ENCODE measurements around the gene SLA2. TPM values are rescaled to one million over a fixed set of nuclear protein-coding genes. Genes with fewer than 3 reads are reported as not detected.

SLA2 gene
- total and polyA plus RNA-seq, 2 donors (not counting 1 experiment from before 2014, with no cell fraction given) = not detected

- no peak overlapping the region for H3K9ac ChIP-seq (ENCODE audit: insufficient read depth, low read length)
Observed at GRCh38 chr20:36684747-36685146, 38.8 kb upstream of the SLA2 start.

GRCh38 chr20:36682311-36682710, 36.3 kb upstream of the SLA2 start:
- H3K36me3 ChIP-seq (ENCODE audit: control insufficient read depth, insufficient read depth, low read length) = no peaks in the 10 kb centered on the region
- no peaks in the 10 kb centered on the region for H3K79me2 ChIP-seq (ENCODE audit: control insufficient read depth, insufficient read depth, low read length)
- no peak overlapping the region for H3K4me3 ChIP-seq (replicated peaks in 1 of 4; ENCODE audit: control extremely low read depth in 1 of 4, insufficient read depth in 1 of 4, low read depth in 3 of 4, low read length in 4 of 4)
- no peaks in the 10 kb centered on the region for H3K4me1 ChIP-seq (ENCODE audit: control insufficient read depth, extremely low read depth, insufficient read depth, low read length)
- TF ChIP-seq EZH2 (IDR thresholded peaks at IDR 0.05; ENCODE audit: low read length, missing control alignments) = no peak
- no peak for TF ChIP-seq CTCF (conservative IDR thresholded peaks at IDR 0.05 in 1 of 2, IDR thresholded peaks at IDR 0.05 in 1 of 2; ENCODE audit: low read depth in 1 of 2, low read length in 2 of 2)
- H3K4me2 ChIP-seq (ENCODE audit: extremely low read depth, insufficient read depth, low read length) = no peak overlapping the region
- H3K27ac ChIP-seq (ENCODE audit: insufficient read depth, low read length) = no peak overlapping the region
- no peak overlapping the region for H3K9ac ChIP-seq (ENCODE audit: insufficient read depth, low read length)
- no peaks in the 10 kb centered on the region for H4K20me1 ChIP-seq (ENCODE audit: control insufficient read depth, extremely low read depth, insufficient read depth, low read length)
- H2AFZ ChIP-seq (ENCODE audit: low read length) = no peak overlapping the region
- H3K27me3 ChIP-seq (ENCODE audit: control insufficient read depth, insufficient read depth, low read length) = no peaks in the 10 kb centered on the region
- DNase-seq (ENCODE audit: low read depth in 2 of 2) = no peak
- H3K9me3 ChIP-seq (ENCODE audit: control insufficient read depth, insufficient read depth, low read depth, low read length) = no peaks in the 10 kb centered on the region

More at GRCh38 chr20:36684747-36685146, 38.8 kb upstream of the SLA2 start:
- H3K4me1 ChIP-seq (ENCODE audit: control insufficient read depth, extremely low read depth, insufficient read depth, low read length) = no peaks in the 10 kb centered on the region
- no peak overlapping the region for H3K4me2 ChIP-seq (ENCODE audit: extremely low read depth, insufficient read depth, low read length)
- H3K79me2 ChIP-seq (ENCODE audit: control insufficient read depth, insufficient read depth, low read length) = no peaks in the 10 kb centered on the region
- TF ChIP-seq CTCF (conservative IDR thresholded peaks at IDR 0.05 in 1 of 2, IDR thresholded peaks at IDR 0.05 in 1 of 2; ENCODE audit: low read depth in 1 of 2, low read length in 2 of 2) = no peak
- no peak for TF ChIP-seq EZH2 (IDR thresholded peaks at IDR 0.05; ENCODE audit: low read length, missing control alignments)
- no peaks in the 10 kb centered on the region for H4K20me1 ChIP-seq (ENCODE audit: control insufficient read depth, extremely low read depth, insufficient read depth, low read length)
- DNase-seq (ENCODE audit: low read depth in 2 of 2) = no peak
- no peak overlapping the region for H3K27ac ChIP-seq (ENCODE audit: insufficient read depth, low read length)
- H3K4me3 ChIP-seq (replicated peaks in 1 of 4; ENCODE audit: control extremely low read depth in 1 of 4, insufficient read depth in 1 of 4, low read depth in 3 of 4, low read length in 4 of 4) = no peak overlapping the region
- no peaks in the 10 kb centered on the region for H3K27me3 ChIP-seq (ENCODE audit: control insufficient read depth, insufficient read depth, low read length)
- no peaks in the 10 kb centered on the region for H3K9me3 ChIP-seq (ENCODE audit: control insufficient read depth, insufficient read depth, low read depth, low read length)
- H2AFZ ChIP-seq (ENCODE audit: low read length) = no peak overlapping the region
- H3K36me3 ChIP-seq (ENCODE audit: control insufficient read depth, insufficient read depth, low read length) = no peaks in the 10 kb centered on the region

- TF ChIP-seq CTCF (conservative IDR thresholded peaks at IDR 0.05 in 1 of 2, IDR thresholded peaks at IDR 0.05 in 1 of 2; ENCODE audit: low read depth in 1 of 2, low read length in 2 of 2) (no peak), EZH2 (IDR thresholded peaks at IDR 0.05; ENCODE audit: low read length, missing control alignments) (no peak)
- no peaks in the 10 kb centered on the region for H3K4me1 ChIP-seq (ENCODE audit: control insufficient read depth, extremely low read depth, insufficient read depth, low read length)
- no peaks in the 10 kb centered on the region for H4K20me1 ChIP-seq (ENCODE audit: control insufficient read depth, extremely low read depth, insufficient read depth, low read length)
- no peaks in the 10 kb centered on the region for H3K79me2 ChIP-seq (ENCODE audit: control insufficient read depth, insufficient read depth, low read length)
- H3K27me3 ChIP-seq (ENCODE audit: control insufficient read depth, insufficient read depth, low read length) = no peaks in the 10 kb centered on the region
- H3K9me3 ChIP-seq (ENCODE audit: control insufficient read depth, insufficient read depth, low read depth, low read length) = no peaks in the 10 kb centered on the region
- no peak overlapping the region for H3K27ac ChIP-seq (ENCODE audit: insufficient read depth, low read length)
- H3K36me3 ChIP-seq (ENCODE audit: control insufficient read depth, insufficient read depth, low read length) = no peaks in the 10 kb centered on the region
- H3K4me3 ChIP-seq (replicated peaks in 1 of 4; ENCODE audit: control extremely low read depth in 1 of 4, insufficient read depth in 1 of 4, low read depth in 3 of 4, low read length in 4 of 4) = no peak overlapping the region
- H3K4me2 ChIP-seq (ENCODE audit: extremely low read depth, insufficient read depth, low read length) = no peak overlapping the region
- H2AFZ ChIP-seq (ENCODE audit: low read length) = no peak overlapping the region
- H3K9ac ChIP-seq (ENCODE audit: insufficient read depth, low read length) = no peak overlapping the region
- DNase-seq (ENCODE audit: low read depth in 2 of 2) = no peak
Observed at GRCh38 chr20:36677422-36677771, 31.4 kb upstream of the SLA2 start.

All from fibroblast of lung (primary cell).